GM23248 (cell line): Measurements from ENCODE around the gene PANX2. TPM values are rescaled to one million over a fixed set of nuclear protein-coding genes. Genes with fewer than 3 reads are reported as not detected.

Experiments used
- DNase-seq: peaks from one replicate; pipeline ENCODE4 v3.0.0-alpha.2; 2015
- H2AFZ ChIP-seq: fragments of 200-600 bp; sonication (generic); 2 replicates; pipeline ENCODE4 v1.6.1; 2016; ENCODE audit warnings: antibody characterized with exemption
- H3F3A ChIP-seq: fragments of 200-600 bp; sonication (generic); 2 replicates; pipeline ENCODE4 v1.6.1; 2016; ENCODE audit warnings: mild to moderate bottlenecking, antibody characterized with exemption, mixed run types; ENCODE audit not compliant: insufficient read depth
- H3K27ac ChIP-seq: fragments of 200-600 bp; sonication (generic); 2 replicates; pipeline ENCODE4 v1.5.1; 2016; ENCODE audit warnings: mild to moderate bottlenecking
- H3K27me3 ChIP-seq: fragments of 200-600 bp; sonication (generic); replicated peaks from 2 replicates; pipeline ENCODE4 v1.6.1; 2016; ENCODE audit warnings: mild to moderate bottlenecking; ENCODE audit not compliant: insufficient read depth
- H3K36me3 ChIP-seq: fragments of 200-600 bp; sonication (generic); 2 replicates; pipeline ENCODE4 v1.6.1; 2016; ENCODE audit warnings: low read depth, mild to moderate bottlenecking
- H3K4me1 ChIP-seq: fragments of 200-600 bp; sonication (generic); 2 replicates; pipeline ENCODE4 v1.6.1; 2016; ENCODE audit warnings: mild to moderate bottlenecking; ENCODE audit not compliant: insufficient read depth
- H3K4me2 ChIP-seq: fragments of 200-600 bp; sonication (generic); one replicate; pipeline ENCODE4 v1.6.1; 2016; ENCODE audit warnings: mild to moderate bottlenecking; ENCODE audit not compliant: unreplicated experiment
- H3K4me3 ChIP-seq: fragments of 200-600 bp; sonication (generic); 2 replicates; pipeline ENCODE4 v1.5.1; 2016; ENCODE audit warnings: mild to moderate bottlenecking
- H3K79me2 ChIP-seq: fragments of 200-600 bp; sonication (generic); 2 replicates; pipeline ENCODE4 v1.6.1; 2016; ENCODE audit warnings: mild to moderate bottlenecking; ENCODE audit not compliant: insufficient read depth
- H3K9ac ChIP-seq: fragments of 200-600 bp; sonication (generic); 2 replicates; pipeline ENCODE4 v1.6.1; 2016; ENCODE audit warnings: mild to moderate bottlenecking
- H3K9me2 ChIP-seq: fragments of 200-600 bp; sonication (generic); 2 replicates; pipeline ENCODE4 v1.6.1; 2016; ENCODE audit warnings: mixed run types, mild to moderate bottlenecking, moderate library complexity; ENCODE audit not compliant: insufficient read depth
- H3K9me3 ChIP-seq: fragments of 200-600 bp; sonication (generic); one replicate; pipeline ENCODE4 v1.6.1; 2017; ENCODE audit warnings: low read depth
- H4K20me1 ChIP-seq: fragments of 200-600 bp; sonication (generic); 2 replicates; pipeline ENCODE4 v1.6.0; 2016; ENCODE audit not compliant: insufficient read depth
- EZH2 ChIP-seq: fragments of 200-600 bp; sonication (generic); IDR thresholded peaks from 2 replicates; pipeline ENCODE4 v1.6.1; 2018; ENCODE audit warnings: antibody characterized with exemption, mild to moderate bottlenecking; ENCODE audit not compliant: insufficient read depth, poor library complexity, severe bottlenecking
- EZH2phosphoT487 ChIP-seq: fragments of 200-600 bp; sonication (generic); IDR thresholded peaks from 2 replicates; pipeline ENCODE4 v1.6.1; 2018; ENCODE audit warnings: antibody characterized with exemption, moderate library complexity, mild to moderate bottlenecking, low read depth; ENCODE audit not compliant: insufficient read depth
- WGBS, 2 experiments: methylation state at CpG; one replicate each; pipeline ENCODE4 v1.1.6; 2015 to 2017; ENCODE audit warnings: low lambda C conversion rate in 2 of 2, low coverage in 1 of 2; ENCODE audit errors: missing lambda C conversion rate in 2 of 2; 5-methylcytosine and 5-hydroxymethylcytosine counted together
- in situ Hi-C: fragments of 300-500 bp; cut with MboI; formaldehyde crosslinking; loops from 2 replicates; pipeline ENCODE4 v1.15.0; 2020
- polyA plus RNA-seq: library from polyadenylated mRNA; unstranded; fragments of >200 nt; fragmentation: Nextera tagmentation; extraction: Ambion mirVana; gene quantifications from 2 replicates; pipeline ENCODE4 v1.2.1, GENCODE V29; 2016
- total RNA-seq: library from RNA; depleted of rRNA; stranded (reverse); fragments of >200 nt; shearing (Covaris generic); gene quantifications from 2 replicates; pipeline ENCODE4 v1.2.3, GENCODE V29; 2014

PANX2 gene
- total and polyA plus RNA-seq, 2 experiments from 2014 or later, result 0.18 TPM; not detected in 1

DNA sequence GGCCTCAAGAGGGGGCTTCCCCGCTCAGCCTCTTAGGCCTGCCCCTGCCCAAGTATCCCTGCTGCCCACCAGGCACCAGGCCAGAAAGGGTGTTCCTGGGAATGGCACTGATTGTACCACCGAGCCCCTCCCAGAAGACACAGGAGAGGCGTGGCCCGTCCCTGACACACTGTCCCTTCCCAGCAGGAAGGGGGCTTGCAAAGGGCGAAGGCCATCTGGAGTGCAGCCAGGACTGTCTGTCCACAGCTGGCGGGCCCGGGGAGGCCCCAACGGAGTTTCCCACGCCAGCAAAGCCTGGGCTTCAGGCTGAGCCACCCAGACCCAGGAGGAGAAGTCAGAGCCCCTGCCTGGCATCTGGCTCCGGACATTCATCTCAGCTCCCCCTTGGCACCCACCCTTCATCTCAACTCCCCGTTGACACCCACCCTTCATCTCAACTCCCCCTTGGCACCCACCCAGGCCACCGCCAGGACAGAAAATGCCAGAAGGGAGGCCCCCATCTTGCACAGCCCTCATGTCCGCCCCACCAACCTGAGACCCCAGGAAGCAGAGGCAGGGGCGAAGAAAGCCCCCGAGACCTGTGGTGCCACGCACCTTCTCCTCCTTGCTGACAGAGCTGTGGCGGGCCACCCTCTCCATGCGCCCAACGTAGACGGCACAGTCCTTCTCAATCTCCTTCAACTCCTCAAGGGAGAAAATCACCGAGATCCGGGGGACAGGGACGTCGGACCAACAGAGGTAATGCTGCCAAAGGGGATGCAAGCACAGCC, 54.9 kb downstream of the PANX2 start:
- in situ Hi-C loops, result no loop called here
- no peak overlapping the region for H3K4me3 ChIP-seq
- WGBS, 2 experiments, result 87 to 90% methylated on average over 24 of the region's 24 CpGs
- no peak for DNase-seq
- no peak overlapping the region for H3K27ac ChIP-seq
- H4K20me1 ChIP-seq, result no peaks in the 10 kb centered on the region
- H3K4me2 ChIP-seq, result no peak overlapping the region
- H2AFZ ChIP-seq, result no peak overlapping the region
- TF ChIP-seq EZH2phosphoT487 (no peak), EZH2 (no peak)
- no peaks in the 10 kb centered on the region for H3F3A ChIP-seq
- no peaks in the 10 kb centered on the region for H3K4me1 ChIP-seq
- no peaks in the 10 kb centered on the region; the same call in 1 of the 2 replicates for H3K36me3 ChIP-seq
- H3K9me3 ChIP-seq, result no peaks in the 10 kb centered on the region
- no peak overlapping the region for H3K9ac ChIP-seq
- no peaks in the 10 kb centered on the region for H3K27me3 ChIP-seq
- no peaks in the 10 kb centered on the region for H3K9me2 ChIP-seq
- peaks cover 4% of the 10 kb centered on the region; the same call in 1 of the 2 replicates for H3K79me2 ChIP-seq

DNA sequence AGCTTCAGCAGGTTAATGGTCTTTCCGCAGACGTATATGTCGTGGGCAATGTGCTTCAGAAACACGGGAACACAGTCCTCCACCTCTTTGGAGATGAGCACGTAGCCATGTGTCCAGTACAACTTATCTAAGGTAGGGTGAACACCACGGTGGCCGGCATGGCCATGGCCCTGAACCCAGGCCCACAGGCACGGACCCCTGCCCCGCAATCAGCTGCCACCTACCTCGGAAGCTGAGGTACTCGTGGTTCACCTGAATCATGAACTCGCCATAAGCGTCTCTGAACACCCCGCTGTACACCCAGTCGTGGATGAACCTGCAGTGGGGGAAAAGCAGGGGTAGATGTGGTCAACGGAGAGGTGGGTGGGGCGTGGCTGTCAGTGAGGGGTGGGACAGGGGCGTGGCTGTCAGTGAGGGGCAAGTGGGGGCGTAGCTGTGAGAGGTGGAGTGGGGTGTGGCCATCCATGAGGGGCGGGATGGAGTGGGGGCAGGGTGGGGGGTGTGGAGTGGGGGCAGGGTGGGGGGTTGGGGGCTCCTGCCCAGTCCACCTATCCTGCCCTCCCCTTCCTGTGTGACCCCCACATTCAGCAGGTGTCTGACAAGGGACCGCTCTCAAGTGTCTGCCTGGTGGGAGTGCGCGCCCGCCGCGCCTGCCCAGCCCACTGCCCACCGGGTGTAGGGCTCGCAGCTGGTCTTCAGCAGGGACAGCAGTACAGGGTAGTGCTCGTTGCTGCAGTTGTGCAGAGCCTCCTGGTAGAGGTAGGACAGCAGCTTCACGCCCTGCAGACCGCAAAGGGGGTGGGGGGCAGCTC, 55.7 kb downstream of the PANX2 start:
- Histone ChIP-seq H3K36me3 (no peaks in the 10 kb centered on the region; the same call in 1 of the 2 replicates), H3K4me2 (no peak overlapping the region), H3K4me1 (no peaks in the 10 kb centered on the region), H3K79me2 (peaks cover 4% of the 10 kb centered on the region; the same call in 1 of the 2 replicates), H4K20me1 (no peaks in the 10 kb centered on the region), H3K27me3 (no peaks in the 10 kb centered on the region), H2AFZ (no peak overlapping the region), H3K4me3 (no peak overlapping the region), H3F3A (no peaks in the 10 kb centered on the region), H3K9me2 (no peaks in the 10 kb centered on the region), H3K9me3 (no peaks in the 10 kb centered on the region), H3K9ac (no peak overlapping the region), H3K27ac (no peak overlapping the region)
- TF ChIP-seq EZH2phosphoT487, result no peak
- TF ChIP-seq EZH2, result no peak
- WGBS, 2 experiments, result 91 to 92% methylated on average over 26 to 27 of the region's 31 CpGs
- DNase-seq, result no peak
- in situ Hi-C loops, result no loop called here

DNA sequence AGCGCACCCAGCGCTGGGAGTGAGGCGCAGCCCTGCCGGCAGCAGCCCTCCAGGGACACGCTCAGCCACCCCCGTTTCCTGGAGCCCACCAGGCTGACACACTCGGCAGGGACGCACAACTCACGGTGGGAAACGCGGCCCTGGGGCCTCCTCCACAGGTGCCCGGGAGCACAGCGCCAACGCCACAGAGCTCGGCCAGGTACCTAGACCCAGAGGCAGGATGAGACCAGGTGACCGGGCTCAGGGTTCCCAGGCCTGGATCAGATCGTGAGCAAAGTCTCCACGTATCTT, 56.3 kb downstream of the PANX2 start:
- in situ Hi-C loops, result no loop called here
- Histone ChIP-seq H3F3A (no peaks in the 10 kb centered on the region), H3K9me3 (no peaks in the 10 kb centered on the region), H3K79me2 (peaks cover 4% of the 10 kb centered on the region; the same call in 1 of the 2 replicates), H3K27me3 (no peaks in the 10 kb centered on the region), H3K4me1 (no peaks in the 10 kb centered on the region), H4K20me1 (no peaks in the 10 kb centered on the region), H3K4me2 (no peak overlapping the region), H3K9me2 (no peaks in the 10 kb centered on the region), H3K4me3 (no peak overlapping the region), H3K36me3 (no peaks in the 10 kb centered on the region; the same call in 1 of the 2 replicates), H2AFZ (no peak overlapping the region), H3K9ac (no peak overlapping the region), H3K27ac (no peak overlapping the region)
- WGBS, 2 experiments, result 94 to 95% methylated on average over 15 to 17 of the region's 18 CpGs
- no peak for TF ChIP-seq EZH2phosphoT487
- TF ChIP-seq EZH2, result no peak
- no peak for DNase-seq

DNA sequence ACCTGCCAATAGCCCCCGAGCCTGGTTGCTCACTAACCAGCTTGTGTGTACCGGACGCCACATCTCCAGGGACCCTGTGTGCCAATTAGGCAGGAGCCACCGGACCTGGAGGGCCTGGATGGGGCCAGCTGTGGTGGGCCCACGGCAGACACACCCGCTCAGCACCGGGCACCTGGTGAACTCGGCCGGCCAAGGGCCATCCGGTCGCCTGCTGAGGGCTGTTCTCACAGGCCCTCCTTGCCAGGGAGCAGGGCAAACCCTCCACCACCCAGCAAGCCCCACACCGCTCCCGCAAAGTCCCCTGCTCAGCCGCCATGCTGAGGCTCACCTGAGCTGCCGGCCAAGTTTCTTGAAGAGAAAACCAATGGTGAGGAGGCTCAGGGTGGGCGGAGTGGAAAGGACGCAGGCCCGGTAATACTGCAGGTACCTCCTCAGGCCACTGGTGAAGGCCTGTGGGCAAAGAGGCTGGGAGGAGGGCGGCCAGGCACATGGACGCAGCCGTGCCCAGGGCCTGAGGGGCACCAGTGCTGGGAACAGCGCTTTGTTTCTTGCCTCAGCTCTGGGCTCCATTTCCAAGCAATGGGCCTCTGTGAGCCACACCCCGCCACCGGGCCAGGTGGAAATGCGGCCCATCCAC, 57.2 kb downstream of the PANX2 start:
- Histone ChIP-seq H3K27me3 (no peaks in the 10 kb centered on the region), H3K9me3 (no peaks in the 10 kb centered on the region), H3K79me2 (peaks cover 4% of the 10 kb centered on the region; the same call in 1 of the 2 replicates), H3K4me2 (no peak overlapping the region), H3K36me3 (no peaks in the 10 kb centered on the region; the same call in 1 of the 2 replicates), H3K9me2 (no peaks in the 10 kb centered on the region), H3F3A (no peaks in the 10 kb centered on the region), H3K4me3 (no peak overlapping the region), H3K4me1 (no peaks in the 10 kb centered on the region), H2AFZ (no peak overlapping the region), H3K27ac (no peak overlapping the region), H3K9ac (no peak overlapping the region), H4K20me1 (no peaks in the 10 kb centered on the region)
- TF ChIP-seq EZH2phosphoT487 (no peak), EZH2 (no peak)
- WGBS, 2 experiments, result 95 to 96% methylated on average over 25 of the region's 25 CpGs
- in situ Hi-C loops, result no loop called here
- no peak for DNase-seq
